ENCODE data around the gene AAMP.
A peak's percentile ranks its signal among the peaks of the same experiment; 100 is the strongest.

The AAMP gene

DNA sequence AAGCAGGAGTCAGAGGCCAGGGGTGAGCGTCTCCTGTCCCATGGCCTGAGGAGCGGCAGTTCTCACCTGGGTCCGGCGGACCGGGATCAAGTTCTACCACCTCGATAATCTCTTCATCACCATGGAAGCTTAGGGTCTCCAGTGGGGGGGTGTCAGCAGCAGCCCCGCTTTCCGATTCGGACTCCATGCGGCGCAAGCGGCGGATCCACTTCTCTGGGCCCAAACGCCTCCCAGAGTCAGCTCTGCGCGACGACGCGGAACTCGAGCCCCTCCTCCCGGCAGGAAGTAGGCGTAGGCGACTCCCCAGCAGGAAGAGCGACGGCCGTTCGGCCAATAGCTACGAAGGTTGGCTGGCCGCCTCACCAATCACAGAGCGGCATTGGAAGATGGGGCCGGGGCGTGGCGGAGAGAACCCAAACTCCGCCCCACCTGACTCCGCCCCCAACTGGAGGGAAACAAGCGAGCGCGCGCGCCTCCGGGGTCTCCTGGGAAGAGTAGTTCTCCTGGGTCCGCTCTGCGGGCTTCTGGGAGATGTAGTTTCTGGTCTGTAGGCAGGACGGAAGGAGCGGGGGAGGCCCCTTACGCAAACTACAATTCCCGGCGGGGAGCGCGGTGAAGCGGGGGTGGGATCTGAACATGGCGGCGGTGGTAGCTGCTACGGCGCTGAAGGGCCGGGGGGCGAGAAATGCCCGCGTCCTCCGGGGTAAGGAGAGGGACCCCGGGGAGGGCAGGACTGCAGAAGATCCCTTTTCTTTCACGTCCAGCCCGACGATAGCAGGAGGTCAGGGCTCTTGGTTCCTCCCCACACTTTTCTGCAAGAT, at the start of gene AAMP, which contains the start of gene PNKD (continued):
- TF ChIP-seq ZFP41 (tag by site-specific recombination; IDR thresholded peaks at IDR 0.05; ENCODE audit: borderline replicate concordance) (no peak), ZNF354C (tag by site-specific recombination; IDR thresholded peaks at IDR 0.05; ENCODE audit: borderline replicate concordance, low read depth) (no peak), ZNF366 (tag by site-specific recombination; conservative IDR thresholded peaks at IDR 0.05) (no peak), ZBTB10 (tag by site-specific recombination; IDR thresholded peaks at IDR 0.05) (peak; percentile 60; the same call in 1 of the 2 replicates), HOXC10 (CRISPR knock-in tag; IDR thresholded peaks at IDR 0.05) (no peak), ZFHX2 (tag by site-specific recombination; conservative IDR thresholded peaks at IDR 0.05) (peak; percentile 79), KLF7 (tag by site-specific recombination; IDR thresholded peaks at IDR 0.05; ENCODE audit: borderline replicate concordance) (peak; percentile 38; the same call in 1 of the 2 replicates), ZNF335 (tag by site-specific recombination; conservative IDR thresholded peaks at IDR 0.05) (peak; percentile 86), OVOL3 (tag by site-specific recombination; IDR thresholded peaks at IDR 0.05) (no peak), ZNF404 (tag by site-specific recombination; IDR thresholded peaks at IDR 0.05) (no peak), ZNF184 (tag by site-specific recombination; IDR thresholded peaks at IDR 0.05) (no peak), AEBP2 (tag by site-specific recombination; IDR thresholded peaks at IDR 0.05; ENCODE audit: borderline replicate concordance) (no peak), PBX3 (CRISPR knock-in tag; IDR thresholded peaks at IDR 0.05) (peak; percentile 98), REPIN1 (tag by site-specific recombination; IDR thresholded peaks at IDR 0.05; ENCODE audit: low read depth) (no peak), ZEB2 (tag by site-specific recombination; IDR thresholded peaks at IDR 0.05) (no peak), ZNF37A (tag by site-specific recombination; IDR thresholded peaks at IDR 0.05) (no peak), ZNF311 (tag by site-specific recombination; IDR thresholded peaks at IDR 0.05; ENCODE audit: borderline replicate concordance) (no peak), ZNF214 (tag by site-specific recombination; IDR thresholded peaks at IDR 0.05; ENCODE audit: borderline replicate concordance) (no peak), MYNN (tag by site-specific recombination; IDR thresholded peaks at IDR 0.05; ENCODE audit: borderline replicate concordance) (no peak), ZNF555 (tag by site-specific recombination; conservative IDR thresholded peaks at IDR 0.05) (no peak), ZBTB44 (tag by site-specific recombination; IDR thresholded peaks at IDR 0.05) (no peak)
- TF ChIP-seq, protein P1, sequence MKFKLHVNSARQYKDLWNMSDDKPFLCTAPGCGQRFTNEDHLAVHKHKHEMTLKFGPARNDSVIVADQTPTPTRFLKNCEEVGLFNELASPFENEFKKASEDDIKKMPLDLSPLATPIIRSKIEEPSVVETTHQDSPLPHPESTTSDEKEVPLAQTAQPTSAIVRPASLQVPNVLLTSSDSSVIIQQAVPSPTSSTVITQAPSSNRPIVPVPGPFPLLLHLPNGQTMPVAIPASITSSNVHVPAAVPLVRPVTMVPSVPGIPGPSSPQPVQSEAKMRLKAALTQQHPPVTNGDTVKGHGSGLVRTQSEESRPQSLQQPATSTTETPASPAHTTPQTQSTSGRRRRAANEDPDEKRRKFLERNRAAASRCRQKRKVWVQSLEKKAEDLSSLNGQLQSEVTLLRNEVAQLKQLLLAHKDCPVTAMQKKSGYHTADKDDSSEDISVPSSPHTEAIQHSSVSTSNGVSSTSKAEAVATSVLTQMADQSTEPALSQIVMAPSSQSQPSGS (tag by site-specific recombination; IDR thresholded peaks at IDR 0.05; ENCODE audit: low read depth), result no peak
- TF ChIP-seq, protein P2, sequence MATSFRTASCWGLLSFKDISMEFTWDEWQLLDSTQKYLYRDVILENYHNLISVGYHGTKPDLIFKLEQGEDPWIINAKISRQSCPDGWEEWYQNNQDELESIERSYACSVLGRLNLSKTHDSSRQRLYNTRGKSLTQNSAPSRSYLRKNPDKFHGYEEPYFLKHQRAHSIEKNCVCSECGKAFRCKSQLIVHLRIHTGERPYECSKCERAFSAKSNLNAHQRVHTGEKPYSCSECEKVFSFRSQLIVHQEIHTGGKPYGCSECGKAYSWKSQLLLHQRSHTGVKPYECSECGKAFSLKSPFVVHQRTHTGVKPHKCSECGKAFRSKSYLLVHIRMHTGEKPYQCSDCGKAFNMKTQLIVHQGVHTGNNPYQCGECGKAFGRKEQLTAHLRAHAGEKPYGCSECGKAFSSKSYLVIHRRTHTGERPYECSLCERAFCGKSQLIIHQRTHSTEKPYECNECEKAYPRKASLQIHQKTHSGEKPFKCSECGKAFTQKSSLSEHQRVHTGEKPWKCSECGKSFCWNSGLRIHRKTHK (tag by site-specific recombination; IDR thresholded peaks at IDR 0.05), result no peak
- TF ChIP-seq, protein P3, sequence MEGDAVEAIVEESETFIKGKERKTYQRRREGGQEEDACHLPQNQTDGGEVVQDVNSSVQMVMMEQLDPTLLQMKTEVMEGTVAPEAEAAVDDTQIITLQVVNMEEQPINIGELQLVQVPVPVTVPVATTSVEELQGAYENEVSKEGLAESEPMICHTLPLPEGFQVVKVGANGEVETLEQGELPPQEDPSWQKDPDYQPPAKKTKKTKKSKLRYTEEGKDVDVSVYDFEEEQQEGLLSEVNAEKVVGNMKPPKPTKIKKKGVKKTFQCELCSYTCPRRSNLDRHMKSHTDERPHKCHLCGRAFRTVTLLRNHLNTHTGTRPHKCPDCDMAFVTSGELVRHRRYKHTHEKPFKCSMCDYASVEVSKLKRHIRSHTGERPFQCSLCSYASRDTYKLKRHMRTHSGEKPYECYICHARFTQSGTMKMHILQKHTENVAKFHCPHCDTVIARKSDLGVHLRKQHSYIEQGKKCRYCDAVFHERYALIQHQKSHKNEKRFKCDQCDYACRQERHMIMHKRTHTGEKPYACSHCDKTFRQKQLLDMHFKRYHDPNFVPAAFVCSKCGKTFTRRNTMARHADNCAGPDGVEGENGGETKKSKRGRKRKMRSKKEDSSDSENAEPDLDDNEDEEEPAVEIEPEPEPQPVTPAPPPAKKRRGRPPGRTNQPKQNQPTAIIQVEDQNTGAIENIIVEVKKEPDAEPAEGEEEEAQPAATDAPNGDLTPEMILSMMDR (tag by site-specific recombination; IDR thresholded peaks at IDR 0.05), result peak; percentile 76
- TF ChIP-seq, protein P4, sequence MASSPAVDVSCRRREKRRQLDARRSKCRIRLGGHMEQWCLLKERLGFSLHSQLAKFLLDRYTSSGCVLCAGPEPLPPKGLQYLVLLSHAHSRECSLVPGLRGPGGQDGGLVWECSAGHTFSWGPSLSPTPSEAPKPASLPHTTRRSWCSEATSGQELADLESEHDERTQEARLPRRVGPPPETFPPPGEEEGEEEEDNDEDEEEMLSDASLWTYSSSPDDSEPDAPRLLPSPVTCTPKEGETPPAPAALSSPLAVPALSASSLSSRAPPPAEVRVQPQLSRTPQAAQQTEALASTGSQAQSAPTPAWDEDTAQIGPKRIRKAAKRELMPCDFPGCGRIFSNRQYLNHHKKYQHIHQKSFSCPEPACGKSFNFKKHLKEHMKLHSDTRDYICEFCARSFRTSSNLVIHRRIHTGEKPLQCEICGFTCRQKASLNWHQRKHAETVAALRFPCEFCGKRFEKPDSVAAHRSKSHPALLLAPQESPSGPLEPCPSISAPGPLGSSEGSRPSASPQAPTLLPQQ (tag by site-specific recombination; IDR thresholded peaks at IDR 0.05), result peak; percentile 57; the same call in 1 of the 2 replicates

Measured in HEK293 (cell line).